Measurements from ENCODE around the gene CALD1. TPM values are rescaled to one million over a fixed set of nuclear protein-coding genes. Genes with fewer than 3 reads are reported as not detected.

CALD1 gene
- total RNA-seq, 4 donors from 2014 or later: 162 to 401 (median 226) TPM

- Histone ChIP-seq H3K27me3 (no peaks in the 10 kb centered on the region), H3K27ac (peak overlapping the region; percentile 46 to 76 (median 68)), H3K36me3 (no peaks in the 10 kb centered on the region), H3K4me1 (peaks cover 4 to 19% (median 8%) of the 10 kb centered on the region in 4 donors), H3K4me3 (no peak overlapping the region), H3K9me3 (no peaks in the 10 kb centered on the region)
- 79 to 83% methylated on average over 1 to 2 of the region's 2 CpGs for whole genome bisulfite sequencing, 2 donors (ENCODE audit: low coverage in 1 of 2)
- no peak for DNase-seq
- TF ChIP-seq CTCF (IDR thresholded peaks at IDR 0.05): no peak
- TF ChIP-seq POLR2AphosphoS5 (IDR thresholded peaks at IDR 0.05): no peak
- no peak for TF ChIP-seq POLR2A (IDR thresholded peaks at IDR 0.05)
- TF ChIP-seq EP300 (IDR thresholded peaks at IDR 0.05; ENCODE audit: low read depth): no peak
- in situ Hi-C loops (cut with MboI; ENCODE audit: low pct_ligation_motif_present in 1 of 4, low pct_unique_long_range_greater_than_20kb in 1 of 4, low sequenced_read_pairs in 3 of 4) (no loop called here), intact Hi-C loops (cut with DNase I; ENCODE audit: low total_unique reads) (no loop called here)
These were observed 140.8 kb downstream of the CALD1 start for GRCh38 chr7:134920026-134920753.

- no peak for DNase-seq
- Histone ChIP-seq H3K4me3 (no peak overlapping the region), H3K27ac (peak overlapping the region in 2 of 4 donors; percentile 4 to 59), H3K9me3 (no peaks in the 10 kb centered on the region), H3K27me3 (no peaks in the 10 kb centered on the region), H3K4me1 (peaks cover under 1 to 14% (median 5%) of the 10 kb centered on the region in 4 donors), H3K36me3 (no peaks in the 10 kb centered on the region)
- intact Hi-C loops (cut with DNase I; ENCODE audit: low total_unique reads) (no loop called here), in situ Hi-C loops (cut with MboI; ENCODE audit: low pct_ligation_motif_present in 1 of 4, low pct_unique_long_range_greater_than_20kb in 1 of 4, low sequenced_read_pairs in 3 of 4) (no loop called here)
- WGBS, 2 donors (ENCODE audit: low coverage in 1 of 2): 90 to 91% methylated on average over 5 of the region's 5 CpGs
- no peak for TF ChIP-seq POLR2A (IDR thresholded peaks at IDR 0.05)
These were observed 143.6 kb downstream of the CALD1 start for GRCh38 chr7:134922720-134923704.

- Histone ChIP-seq H3K27ac (peak overlapping the region in 3 of 4 donors; percentile 4 to 35 (median 30)), H3K36me3 (no peaks in the 10 kb centered on the region), H3K4me1 (no peaks in the 10 kb centered on the region), H3K27me3 (no peaks in the 10 kb centered on the region), H3K9me3 (no peaks in the 10 kb centered on the region), H3K4me3 (no peak overlapping the region)
- 71 to 82% methylated on average over 5 of the region's 5 CpGs for WGBS, 2 donors (ENCODE audit: low coverage in 1 of 2)
- TF ChIP-seq POLR2AphosphoS5 (IDR thresholded peaks at IDR 0.05) (no peak), EP300 (IDR thresholded peaks at IDR 0.05; ENCODE audit: low read depth) (no peak), POLR2A (IDR thresholded peaks at IDR 0.05) (no peak), CTCF (IDR thresholded peaks at IDR 0.05) (no peak)
- in situ Hi-C loops (cut with MboI; ENCODE audit: low pct_ligation_motif_present in 1 of 4, low pct_unique_long_range_greater_than_20kb in 1 of 4, low sequenced_read_pairs in 3 of 4) (no loop called here), intact Hi-C loops (cut with DNase I; ENCODE audit: low total_unique reads) (no loop called here)
- no peak for DNase-seq
These were observed 146.3 kb downstream of the CALD1 start for GRCh38 chr7:134925766-134926165.

- no peak for TF ChIP-seq POLR2A (IDR thresholded peaks at IDR 0.05)
- TF ChIP-seq EP300 (IDR thresholded peaks at IDR 0.05; ENCODE audit: low read depth): no peak
- no peak for TF ChIP-seq POLR2AphosphoS5 (IDR thresholded peaks at IDR 0.05)
- TF ChIP-seq CTCF (IDR thresholded peaks at IDR 0.05): no peak
- Histone ChIP-seq H3K4me3 (no peak overlapping the region), H3K9me3 (no peaks in the 10 kb centered on the region), H3K4me1 (peaks cover 0 to 5% (median 0%) of the 10 kb centered on the region in 4 donors), H3K27ac (peak overlapping the region in 2 of 4 donors; percentile 27 to 30), H3K36me3 (no peaks in the 10 kb centered on the region), H3K27me3 (no peaks in the 10 kb centered on the region)
- intact Hi-C loops (cut with DNase I; ENCODE audit: low total_unique reads) (no loop called here), in situ Hi-C loops (cut with MboI; ENCODE audit: low pct_ligation_motif_present in 1 of 4, low pct_unique_long_range_greater_than_20kb in 1 of 4, low sequenced_read_pairs in 3 of 4) (no loop called here)
- WGBS, 2 donors (ENCODE audit: low coverage in 1 of 2): 82 to 92% methylated on average over 1 of the region's 1 CpG
- no peak for DNase-seq
These were observed 147.0 kb downstream of the CALD1 start for GRCh38 chr7:134926396-134926795.
